AG04450 (cell line): ENCODE results near the gene TBC1D10A. TPM values are rescaled to one million over a fixed set of nuclear protein-coding genes. Genes with fewer than 3 reads are reported as not detected.
A peak's percentile ranks its signal among the peaks of the same experiment; 100 is the strongest.

Experiments
- CTCF ChIA-PET: fragments of 300-600, 350-600 bp; formaldehyde crosslinking; extraction: SDS; loops from one replicate; lab custom pipeline; 2022; ENCODE audit warnings: antibody characterized with exemption, inconsistent platforms; lab: Charles Lee
- POLR2A ChIA-PET: fragments of 350-600 bp; formaldehyde crosslinking; extraction: SDS; loops from one replicate; lab custom pipeline; 2021; ENCODE audit warnings: antibody characterized with exemption, inconsistent platforms; lab: Yijun Ruan, JAX
- DNase-seq: peaks from one replicate; pipeline ENCODE4 v3.0.0-alpha.2; 2011; ENCODE audit warnings: low read depth, low spot score
- H3K27ac ChIP-seq: one replicate; pipeline ENCODE4 v1.5.1; 2012; ENCODE audit warnings: low read depth, low read length, control low read depth
- H3K27me3 ChIP-seq: one replicate; pipeline ENCODE4 v1.6.0; 2012; ENCODE audit warnings: low read length; ENCODE audit not compliant: control insufficient read depth, insufficient read depth
- H3K4me3 ChIP-seq: 2 replicates; pipeline ENCODE4 v1.5.1; 2011; ENCODE audit warnings: mild to moderate bottlenecking, low read depth, low read length, control low read depth
- H3K9me3 ChIP-seq: 2 replicates; pipeline ENCODE4 v1.5.1; 2012; ENCODE audit warnings: low read length; ENCODE audit not compliant: control insufficient read depth, insufficient read depth
- polyA plus RNA-seq: library from polyadenylated mRNA; depleted of rRNA; stranded (reverse); fragments of >200 nt; gene quantifications from 2 replicates; pipeline ENCODE4 v1.2.3, GENCODE V29; 2011
- TF ChIP-seq, protein P1 (sequence below): IDR thresholded peaks from 2 replicates; pipeline ENCODE4 v1.5.1; 2011; ENCODE audit warnings: low read depth, low read length, control low read depth, inconsistent platforms

Gene TBC1D10A
- polyA plus RNA-seq, 1 experiment, result 14.5 TPM

DNA sequence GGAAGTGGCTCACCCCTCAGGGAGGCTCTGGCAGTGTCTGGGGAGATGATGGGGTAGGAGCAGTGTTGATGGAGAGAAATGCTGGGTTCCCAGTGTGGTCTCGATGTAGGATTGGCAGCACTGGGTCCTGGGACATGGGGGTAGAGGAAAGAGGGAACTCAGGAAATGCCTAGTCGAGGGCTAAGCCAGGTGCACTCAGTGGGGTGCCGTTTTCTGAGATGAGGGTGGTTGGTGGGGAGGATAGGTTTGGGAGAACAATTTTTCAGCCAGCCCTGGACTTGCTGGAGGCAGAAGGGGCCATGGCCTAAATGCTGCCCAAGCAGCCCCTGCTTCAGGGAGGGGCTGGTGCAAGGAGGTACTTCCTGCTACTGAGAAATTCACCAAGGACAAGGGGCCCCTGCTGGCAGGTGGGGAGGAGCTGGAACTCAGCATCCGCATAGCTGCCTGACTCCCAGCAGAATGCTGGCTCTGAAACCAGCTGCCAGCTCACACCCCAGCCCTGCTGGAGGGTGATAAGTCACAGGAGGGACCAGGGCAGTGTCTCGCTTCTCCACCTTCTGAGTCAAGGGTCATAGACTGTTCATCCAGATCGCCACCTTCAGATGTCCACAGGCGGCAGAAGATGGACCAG lies 36.0 kb upstream of the TBC1D10A start:
- no peaks in the 10 kb centered on the region for H3K27me3 ChIP-seq
- ChIA-PET POLR2A (no interaction called here), CTCF (no interaction called here)
- H3K9me3 ChIP-seq, result no peaks in the 10 kb centered on the region
- H3K4me3 ChIP-seq, result no peak overlapping the region
- no peak overlapping the region for H3K27ac ChIP-seq
- DNase-seq, result no peak
- TF ChIP-seq, protein P1, sequence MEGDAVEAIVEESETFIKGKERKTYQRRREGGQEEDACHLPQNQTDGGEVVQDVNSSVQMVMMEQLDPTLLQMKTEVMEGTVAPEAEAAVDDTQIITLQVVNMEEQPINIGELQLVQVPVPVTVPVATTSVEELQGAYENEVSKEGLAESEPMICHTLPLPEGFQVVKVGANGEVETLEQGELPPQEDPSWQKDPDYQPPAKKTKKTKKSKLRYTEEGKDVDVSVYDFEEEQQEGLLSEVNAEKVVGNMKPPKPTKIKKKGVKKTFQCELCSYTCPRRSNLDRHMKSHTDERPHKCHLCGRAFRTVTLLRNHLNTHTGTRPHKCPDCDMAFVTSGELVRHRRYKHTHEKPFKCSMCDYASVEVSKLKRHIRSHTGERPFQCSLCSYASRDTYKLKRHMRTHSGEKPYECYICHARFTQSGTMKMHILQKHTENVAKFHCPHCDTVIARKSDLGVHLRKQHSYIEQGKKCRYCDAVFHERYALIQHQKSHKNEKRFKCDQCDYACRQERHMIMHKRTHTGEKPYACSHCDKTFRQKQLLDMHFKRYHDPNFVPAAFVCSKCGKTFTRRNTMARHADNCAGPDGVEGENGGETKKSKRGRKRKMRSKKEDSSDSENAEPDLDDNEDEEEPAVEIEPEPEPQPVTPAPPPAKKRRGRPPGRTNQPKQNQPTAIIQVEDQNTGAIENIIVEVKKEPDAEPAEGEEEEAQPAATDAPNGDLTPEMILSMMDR, result no peak

DNA sequence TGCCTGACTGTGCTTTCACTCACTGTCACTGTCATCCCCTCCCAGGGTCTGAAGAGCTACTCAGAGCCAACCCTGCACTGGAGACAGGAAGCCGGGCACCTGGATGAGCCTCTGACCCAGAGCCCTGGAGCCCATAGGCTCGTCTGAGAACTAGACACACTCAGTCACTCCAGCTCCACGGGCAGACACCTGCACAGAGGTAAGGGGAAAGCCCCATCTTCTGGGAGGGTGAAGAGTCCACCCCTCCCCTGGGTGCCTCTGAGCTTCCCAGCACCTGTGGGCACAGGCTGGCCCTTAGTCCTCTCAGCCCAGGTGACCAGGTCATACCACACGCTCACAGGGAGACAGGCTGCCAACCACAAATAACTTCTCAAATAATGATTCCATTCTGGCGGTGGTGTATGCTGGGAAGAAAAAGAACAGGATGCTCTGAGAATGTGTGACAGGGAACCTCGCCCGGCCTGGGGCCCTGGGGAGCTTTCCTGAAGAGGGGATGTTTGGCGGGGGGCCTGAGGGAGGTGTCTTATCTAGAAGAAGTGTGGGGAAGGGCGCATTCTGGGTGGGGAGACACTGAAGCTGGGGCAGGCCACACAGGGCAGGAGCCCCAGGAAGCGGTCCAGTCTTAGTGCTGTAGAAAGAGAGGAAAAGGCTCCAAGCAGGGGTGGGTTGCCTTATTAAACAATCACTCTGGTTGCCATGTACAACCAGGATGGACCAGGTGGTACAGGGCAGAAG lies 35.3 kb upstream of the TBC1D10A start:
- CTCF ChIA-PET, result no interaction called here
- no peak overlapping the region for H3K27ac ChIP-seq
- no peak for DNase-seq
- H3K9me3 ChIP-seq, result no peaks in the 10 kb centered on the region
- no peaks in the 10 kb centered on the region for H3K27me3 ChIP-seq
- H3K4me3 ChIP-seq, result no peak overlapping the region
- TF ChIP-seq, protein P1, result no peak
- POLR2A ChIA-PET, result no interaction called here

DNA sequence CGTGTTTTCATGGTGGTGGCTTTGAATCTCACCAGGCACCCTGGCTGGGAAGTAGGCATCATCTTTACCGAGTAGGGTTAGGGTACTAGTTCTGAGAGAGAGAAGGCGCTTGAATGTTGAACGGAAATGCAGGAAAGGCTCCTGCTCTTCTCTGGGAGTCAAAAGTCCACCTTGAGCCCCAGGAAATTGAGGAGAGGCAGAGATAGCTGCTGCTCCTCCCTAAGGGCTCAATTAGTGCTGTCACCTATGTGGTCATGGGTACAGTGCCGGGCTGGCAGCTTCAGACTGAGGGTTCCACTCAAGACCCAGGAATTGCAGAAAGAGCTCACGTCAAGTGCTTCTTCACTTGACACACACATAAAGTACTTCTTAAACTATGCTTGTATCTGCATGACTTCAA lies 31.8 kb upstream of the TBC1D10A start:
- POLR2A ChIA-PET, result no interaction called here
- H3K9me3 ChIP-seq, result no peaks in the 10 kb centered on the region
- H3K4me3 ChIP-seq, result no peak overlapping the region
- TF ChIP-seq, protein P1, result no peak
- H3K27me3 ChIP-seq, result no peaks in the 10 kb centered on the region
- no peak for DNase-seq
- CTCF ChIA-PET, result interaction anchor here (0.7 kb wide), 1 partner anchor 70 kb away, joined by 3 read pairs; no protein-coding TSS in a partner anchor
- H3K27ac ChIP-seq, result no peak overlapping the region

DNA sequence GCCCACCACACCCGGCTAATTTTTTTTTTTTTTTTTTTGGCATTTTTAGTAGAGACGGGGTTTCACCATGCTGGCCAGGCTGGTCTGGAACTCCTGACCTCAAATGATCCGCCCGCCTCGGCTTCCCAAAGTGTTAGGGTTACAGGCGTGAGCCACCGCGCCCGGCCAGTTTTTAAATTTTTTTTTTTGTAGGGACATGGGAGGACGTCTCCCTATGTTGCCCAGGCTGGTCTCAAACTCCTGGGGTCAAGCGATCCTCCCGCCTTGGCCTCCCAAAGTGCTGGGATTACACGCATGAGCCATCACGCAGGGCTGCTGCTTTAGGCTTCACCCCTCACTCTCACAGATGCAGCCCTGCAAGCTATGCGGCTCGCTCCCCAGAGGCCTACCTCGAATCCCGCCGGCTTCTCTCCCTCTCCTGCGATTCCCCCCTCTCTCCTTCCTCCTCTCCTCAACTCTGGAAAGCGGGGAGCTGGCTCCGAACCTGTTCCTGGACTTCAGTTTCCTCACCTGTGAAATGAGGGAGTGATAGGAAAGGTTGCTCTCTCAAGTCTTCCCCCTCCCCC lies 31.0 kb upstream of the TBC1D10A start:
- ChIA-PET POLR2A (interaction anchor here (0.9 to 1.7 kb wide), 4 partner anchors 8 to 69 kb away, joined by 4 to 19 read pairs (median 4); partner anchors contain the start of gene CASTOR1), CTCF (no interaction called here)
- no peaks in the 10 kb centered on the region for H3K9me3 ChIP-seq
- TF ChIP-seq, protein P1, result no peak
- no peak overlapping the region for H3K27ac ChIP-seq
- no peak for DNase-seq
- peak overlapping the region; percentile 92; the same call in 1 of the 2 replicates for H3K4me3 ChIP-seq
- H3K27me3 ChIP-seq, result no peaks in the 10 kb centered on the region
